Ascending aorta (tissue), 2 donors: ENCODE results near the gene ARHGAP19. TPM values are rescaled to one million over a fixed set of nuclear protein-coding genes. Genes with fewer than 3 reads are reported as not detected.

ENCODE experiments used
- DNase-seq, 2 donors: peaks; one replicate each; pipeline ENCODE4 v3.0.0-alpha.2; 2019; ENCODE audit warnings: low spot score in 2 of 2
- H3K27ac ChIP-seq, 2 donors: fragments of 200-600 bp; sonication (generic); one replicate each; pipeline ENCODE4 v1.5.1; 2016 to 2017; ENCODE audit warnings: mild to moderate bottlenecking in 1 of 2
- H3K27me3 ChIP-seq: fragments of 200-600 bp; sonication (generic); one replicate; pipeline ENCODE4 v1.5.1; 2017
- H3K36me3 ChIP-seq, 2 donors: fragments of 200-600 bp; sonication (generic); one replicate each; pipeline ENCODE4 v1.5.1; 2016
- H3K4me1 ChIP-seq, 2 donors: fragments of 200-600 bp; sonication (generic); one replicate each; pipeline ENCODE4 v1.5.1; 2016 to 2017; ENCODE audit warnings: mild to moderate bottlenecking in 1 of 2
- H3K4me3 ChIP-seq, 2 donors: fragments of 200-600 bp; sonication (generic); one replicate each; pipeline ENCODE4 v1.5.1; 2016 to 2017; ENCODE audit warnings: mild to moderate bottlenecking in 1 of 2
- H3K9me3 ChIP-seq, 2 donors: fragments of 200-600 bp; sonication (generic); one replicate each; pipeline ENCODE4 v1.5.1; 2016
- intact Hi-C: fragments of 100-400 bp; cut with DNase I; formaldehyde crosslinking; loops from one replicate; pipeline ENCODE4 v1.15.1; 2023
- total RNA-seq: library from RNA; depleted of rRNA; stranded (reverse); fragments of >200 nt; gene quantifications from one replicate; pipeline ENCODE4 v1.1.0, GENCODE V29; 2016
- TF ChIP-seq, protein P1 (sequence below), 3 experiments: fragments of 200-600 bp in 2 of 3; fragments of 450-650 bp in 1 of 3; sonication (generic) in 2 of 3; IDR thresholded peaks; one replicate each; pipeline ENCODE4 v1.5.1; 2016 to 2019; ENCODE audit warnings: antibody characterized with exemption in 3 of 3, mild to moderate bottlenecking in 1 of 3, moderate library complexity in 1 of 3

The ARHGAP19 gene, protein sequence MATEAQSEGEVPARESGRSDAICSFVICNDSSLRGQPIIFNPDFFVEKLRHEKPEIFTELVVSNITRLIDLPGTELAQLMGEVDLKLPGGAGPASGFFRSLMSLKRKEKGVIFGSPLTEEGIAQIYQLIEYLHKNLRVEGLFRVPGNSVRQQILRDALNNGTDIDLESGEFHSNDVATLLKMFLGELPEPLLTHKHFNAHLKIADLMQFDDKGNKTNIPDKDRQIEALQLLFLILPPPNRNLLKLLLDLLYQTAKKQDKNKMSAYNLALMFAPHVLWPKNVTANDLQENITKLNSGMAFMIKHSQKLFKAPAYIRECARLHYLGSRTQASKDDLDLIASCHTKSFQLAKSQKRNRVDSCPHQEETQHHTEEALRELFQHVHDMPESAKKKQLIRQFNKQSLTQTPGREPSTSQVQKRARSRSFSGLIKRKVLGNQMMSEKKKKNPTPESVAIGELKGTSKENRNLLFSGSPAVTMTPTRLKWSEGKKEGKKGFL
- 4.5 TPM for total RNA-seq

DNA sequence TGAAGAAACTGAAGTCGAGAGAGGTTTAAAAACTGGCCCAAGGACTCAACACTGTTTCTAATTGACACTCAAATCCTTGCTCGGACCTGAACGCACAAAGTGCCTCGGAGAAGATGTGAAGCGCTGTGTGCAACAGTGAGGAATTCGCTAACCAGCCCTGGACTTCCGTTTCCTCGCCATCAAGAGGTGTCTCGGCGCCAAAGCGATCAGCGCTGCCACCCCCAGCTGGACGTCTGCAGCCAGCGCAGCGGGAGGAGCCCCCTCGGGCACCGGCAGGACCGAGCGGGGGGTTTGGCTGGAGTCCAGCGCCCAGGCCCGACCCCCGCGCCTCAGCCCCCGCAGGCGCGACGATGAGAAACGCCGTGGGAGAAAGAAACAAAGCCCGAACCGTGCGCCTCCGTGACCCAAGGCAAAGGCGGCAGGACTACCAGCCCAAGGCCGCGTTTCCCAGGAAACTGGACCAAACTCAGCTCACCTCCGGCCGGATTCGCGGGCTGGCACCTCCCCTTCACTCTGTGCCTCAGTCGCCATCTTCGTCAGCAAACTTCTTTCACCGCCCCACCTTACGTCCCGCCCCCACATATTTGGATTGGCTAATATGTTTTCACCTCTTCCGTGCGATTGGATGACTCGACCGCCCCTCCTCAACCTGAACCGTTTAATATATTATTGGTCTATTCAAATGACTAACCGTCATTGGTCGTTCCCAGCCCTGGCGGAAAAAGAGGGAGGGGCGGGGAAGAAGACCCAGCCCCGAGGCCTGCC is at the start of gene ARHGAP19:
Gene ARHGAP19, minus strand, starts transcription at position 541 of the 765 bp plus-strand sequence. Its CDS starts 10 bp downstream, at position 531.
- Histone ChIP-seq H3K36me3 (peaks cover 0 to 5% of the 10 kb centered on the region in 2 donors), H3K9me3 (no peaks in the 10 kb centered on the region), H3K4me3 (peak within 1 kb of the TSS; percentile 51 to 76), H3K27ac (peak within 1 kb of the TSS; percentile 87 to 92), H3K27me3 (no peaks in the 10 kb centered on the region), H3K4me1 (peaks cover 0 to 7% of the 10 kb centered on the region in 2 donors)
- peak; percentile 92 to 98 for DNase-seq
- intact Hi-C loops, result loop anchor here (1.0 to 5.0 kb wide), 7 partner anchors 13 to 840 kb away; partner anchors contain the start of genes FRAT1, FRAT2, LCOR and PGAM1
- TF ChIP-seq, protein P1, sequence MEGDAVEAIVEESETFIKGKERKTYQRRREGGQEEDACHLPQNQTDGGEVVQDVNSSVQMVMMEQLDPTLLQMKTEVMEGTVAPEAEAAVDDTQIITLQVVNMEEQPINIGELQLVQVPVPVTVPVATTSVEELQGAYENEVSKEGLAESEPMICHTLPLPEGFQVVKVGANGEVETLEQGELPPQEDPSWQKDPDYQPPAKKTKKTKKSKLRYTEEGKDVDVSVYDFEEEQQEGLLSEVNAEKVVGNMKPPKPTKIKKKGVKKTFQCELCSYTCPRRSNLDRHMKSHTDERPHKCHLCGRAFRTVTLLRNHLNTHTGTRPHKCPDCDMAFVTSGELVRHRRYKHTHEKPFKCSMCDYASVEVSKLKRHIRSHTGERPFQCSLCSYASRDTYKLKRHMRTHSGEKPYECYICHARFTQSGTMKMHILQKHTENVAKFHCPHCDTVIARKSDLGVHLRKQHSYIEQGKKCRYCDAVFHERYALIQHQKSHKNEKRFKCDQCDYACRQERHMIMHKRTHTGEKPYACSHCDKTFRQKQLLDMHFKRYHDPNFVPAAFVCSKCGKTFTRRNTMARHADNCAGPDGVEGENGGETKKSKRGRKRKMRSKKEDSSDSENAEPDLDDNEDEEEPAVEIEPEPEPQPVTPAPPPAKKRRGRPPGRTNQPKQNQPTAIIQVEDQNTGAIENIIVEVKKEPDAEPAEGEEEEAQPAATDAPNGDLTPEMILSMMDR (IDR thresholded peaks at IDR 0.05), result peak in 1 of 3 experiments; percentile 44

DNA sequence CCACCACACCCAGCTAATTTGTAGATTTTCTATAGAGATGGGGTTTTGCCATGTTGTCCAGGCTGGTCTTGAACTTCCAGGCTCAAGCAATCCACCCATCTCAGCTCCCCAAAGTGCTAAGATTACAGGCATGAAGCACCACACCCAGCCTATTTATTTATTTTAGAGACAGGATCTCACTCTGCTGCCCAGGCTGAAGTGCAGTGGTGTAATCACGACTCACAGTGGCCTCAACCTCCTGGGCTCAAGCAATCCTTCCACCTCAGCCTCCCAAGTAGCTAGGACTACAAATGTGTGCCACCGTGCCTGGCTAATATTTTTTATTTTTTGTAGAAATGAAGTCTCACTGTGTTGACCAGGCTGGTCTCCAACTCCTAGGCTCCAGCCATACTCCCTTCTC is 49.0 kb upstream of the ARHGAP19 start:
- H3K27ac ChIP-seq, result no peak overlapping the region
- no peaks in the 10 kb centered on the region for H3K9me3 ChIP-seq
- no peaks in the 10 kb centered on the region for H3K27me3 ChIP-seq
- H3K36me3 ChIP-seq, result no peaks in the 10 kb centered on the region
- H3K4me3 ChIP-seq, result no peak overlapping the region
- TF ChIP-seq, protein P1 (IDR thresholded peaks at IDR 0.05), result no peak
- DNase-seq, result no peak
- intact Hi-C loops, result no loop called here
- peaks cover 0 to 3% of the 10 kb centered on the region in 2 donors for H3K4me1 ChIP-seq

DNA sequence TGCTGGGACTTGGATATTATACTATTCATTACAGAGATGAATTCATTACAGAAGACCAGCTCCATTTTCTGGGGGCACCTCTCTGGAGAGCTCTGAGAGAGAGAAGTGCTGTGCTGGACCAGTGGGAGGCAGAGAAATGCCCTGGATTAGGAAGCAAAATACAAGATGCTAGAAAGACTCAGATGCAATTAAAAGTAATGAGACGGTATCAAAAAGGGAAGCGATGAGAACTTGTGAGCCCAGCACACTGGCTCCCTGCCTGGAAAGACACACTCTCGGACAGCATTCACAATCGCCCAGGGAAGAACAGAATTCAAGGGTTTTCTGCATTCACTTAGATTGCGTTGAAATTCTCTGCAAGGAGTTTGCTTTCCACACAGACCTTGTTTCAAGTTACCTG is 45.6 kb upstream of the ARHGAP19 start:
- H3K9me3 ChIP-seq, result no peaks in the 10 kb centered on the region
- peak overlapping the region in 1 of 2 donors; percentile 46 for H3K27ac ChIP-seq
- peaks cover 0 to 21% of the 10 kb centered on the region in 2 donors for H3K4me1 ChIP-seq
- intact Hi-C loops, result no loop called here
- H3K36me3 ChIP-seq, result no peaks in the 10 kb centered on the region
- no peaks in the 10 kb centered on the region for H3K27me3 ChIP-seq
- no peak overlapping the region for H3K4me3 ChIP-seq
- TF ChIP-seq, protein P1 (IDR thresholded peaks at IDR 0.05), result no peak
- DNase-seq, result no peak

DNA sequence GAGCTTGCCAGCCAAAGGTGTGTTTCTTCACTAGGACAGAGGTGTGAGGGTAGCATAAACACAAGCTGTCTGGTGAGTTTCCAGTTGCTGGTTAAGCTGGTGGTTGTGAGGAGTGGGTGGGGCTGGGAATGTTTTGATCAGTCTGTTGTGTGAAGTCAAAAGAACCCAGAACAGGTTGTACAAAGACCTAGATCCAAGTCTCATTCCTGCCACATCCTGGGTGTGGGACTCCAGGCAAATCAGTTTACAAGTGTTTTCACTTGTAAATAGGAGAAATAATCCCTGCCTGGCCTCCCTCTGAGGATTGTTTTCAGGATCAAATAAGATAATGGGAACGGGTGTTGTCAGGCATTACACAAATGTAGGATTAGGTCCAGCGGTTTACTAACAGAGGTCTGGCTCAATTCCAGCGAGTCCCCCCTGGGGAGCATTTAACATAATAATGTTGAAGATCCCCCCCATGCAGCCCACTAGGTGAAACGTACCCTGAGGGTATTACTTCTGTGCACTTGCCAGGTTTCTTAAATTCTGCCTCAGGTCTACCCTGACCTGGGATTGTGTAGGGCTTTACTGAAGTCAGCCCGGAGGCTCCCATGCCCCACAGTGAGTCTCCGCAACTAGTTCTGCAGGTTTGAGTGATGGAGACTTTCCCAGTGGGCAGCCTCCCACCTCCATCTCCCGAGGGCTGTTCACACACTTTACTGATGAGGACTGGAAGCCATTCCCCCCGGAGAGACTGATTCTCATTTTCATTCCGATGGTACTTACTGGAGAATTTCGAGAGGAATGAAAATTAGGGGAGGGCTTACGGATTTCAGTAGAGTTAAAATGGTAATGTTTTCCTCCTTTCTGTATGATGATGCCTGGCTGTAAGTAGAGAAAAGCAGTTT is 44.8 kb upstream of the ARHGAP19 start:
- no peak for DNase-seq
- Histone ChIP-seq H3K36me3 (no peaks in the 10 kb centered on the region), H3K27me3 (no peaks in the 10 kb centered on the region), H3K9me3 (no peaks in the 10 kb centered on the region), H3K4me1 (peaks cover 0 to 29% of the 10 kb centered on the region in 2 donors), H3K4me3 (peak overlapping the region in 1 of 2 donors; percentile 16), H3K27ac (peak overlapping the region; percentile 20 to 46)
- TF ChIP-seq, protein P1 (IDR thresholded peaks at IDR 0.05), result no peak
- intact Hi-C loops, result no loop called here

DNA sequence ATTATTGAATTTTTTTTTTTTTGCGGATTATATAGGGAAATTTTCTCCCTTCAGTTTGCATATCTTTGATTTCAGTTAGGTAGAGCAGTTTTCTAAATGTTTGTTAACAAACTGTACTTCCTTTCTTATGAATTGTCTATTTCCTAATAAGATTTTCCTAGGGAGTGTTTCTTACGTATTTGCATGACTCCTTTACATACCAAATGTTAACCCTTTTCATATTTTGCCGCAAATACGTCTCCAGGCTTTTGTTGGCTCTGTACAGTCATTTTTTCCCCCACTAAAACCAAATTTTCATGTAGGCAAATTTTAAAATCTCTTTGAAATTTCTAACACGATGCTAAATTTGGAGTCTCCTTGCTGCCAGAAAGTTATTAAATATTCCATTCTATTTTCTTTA is 44.0 kb upstream of the ARHGAP19 start:
- intact Hi-C loops, result no loop called here
- Histone ChIP-seq H3K27me3 (no peaks in the 10 kb centered on the region), H3K36me3 (peaks cover 0 to 4% of the 10 kb centered on the region in 2 donors), H3K27ac (peak overlapping the region in 1 of 2 donors; percentile 46), H3K4me1 (peaks cover 6 to 36% of the 10 kb centered on the region in 2 donors), H3K9me3 (no peaks in the 10 kb centered on the region), H3K4me3 (no peak overlapping the region)
- no peak for DNase-seq
- TF ChIP-seq, protein P1 (IDR thresholded peaks at IDR 0.05), result no peak
